Transverse colon (tissue), 4 donors: Measurements from ENCODE around the gene THNSL1.

Experiments used
- EP300 ChIP-seq: sonication (generic); formaldehyde crosslinking; IDR thresholded peaks from one replicate; pipeline ENCODE4 v1.6.1; 2017; ENCODE audit warnings: antibody characterized with exemption, low read depth
- POLR2A ChIP-seq: fragments of 450-650 bp; IDR thresholded peaks from one replicate; pipeline ENCODE4 v1.6.1; 2016; ENCODE audit warnings: antibody characterized with exemption, mild to moderate bottlenecking, moderate library complexity
- POLR2AphosphoS5 ChIP-seq, 3 donors: sonication (generic); formaldehyde crosslinking; IDR thresholded peaks; one replicate each; pipeline ENCODE4 v1.6.1; 2016; ENCODE audit warnings: antibody characterized with exemption in 3 of 3
- TF ChIP-seq, protein P1 (sequence below), 5 experiments: fragments of 200-600 bp in 3 of 5; fragments of 450-650 bp in 2 of 5; sonication (generic) in 3 of 5; IDR thresholded peaks; 1 replicate in 2 of 5; 2 replicates in 3 of 5; pipeline ENCODE4 v1.5.1; 2016 to 2017; ENCODE audit warnings: antibody characterized with exemption in 5 of 5, inconsistent platforms in 3 of 5, mild to moderate bottlenecking in 2 of 5, moderate library complexity in 1 of 5

GRCh38 chr10:24993237-24993958 lies 23.0 kb upstream of the THNSL1 start:
- TF ChIP-seq POLR2A (no peak), EP300 (no peak), POLR2AphosphoS5 (IDR thresholded peaks at IDR 0.05) (no peak)
- TF ChIP-seq, protein P1, sequence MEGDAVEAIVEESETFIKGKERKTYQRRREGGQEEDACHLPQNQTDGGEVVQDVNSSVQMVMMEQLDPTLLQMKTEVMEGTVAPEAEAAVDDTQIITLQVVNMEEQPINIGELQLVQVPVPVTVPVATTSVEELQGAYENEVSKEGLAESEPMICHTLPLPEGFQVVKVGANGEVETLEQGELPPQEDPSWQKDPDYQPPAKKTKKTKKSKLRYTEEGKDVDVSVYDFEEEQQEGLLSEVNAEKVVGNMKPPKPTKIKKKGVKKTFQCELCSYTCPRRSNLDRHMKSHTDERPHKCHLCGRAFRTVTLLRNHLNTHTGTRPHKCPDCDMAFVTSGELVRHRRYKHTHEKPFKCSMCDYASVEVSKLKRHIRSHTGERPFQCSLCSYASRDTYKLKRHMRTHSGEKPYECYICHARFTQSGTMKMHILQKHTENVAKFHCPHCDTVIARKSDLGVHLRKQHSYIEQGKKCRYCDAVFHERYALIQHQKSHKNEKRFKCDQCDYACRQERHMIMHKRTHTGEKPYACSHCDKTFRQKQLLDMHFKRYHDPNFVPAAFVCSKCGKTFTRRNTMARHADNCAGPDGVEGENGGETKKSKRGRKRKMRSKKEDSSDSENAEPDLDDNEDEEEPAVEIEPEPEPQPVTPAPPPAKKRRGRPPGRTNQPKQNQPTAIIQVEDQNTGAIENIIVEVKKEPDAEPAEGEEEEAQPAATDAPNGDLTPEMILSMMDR (IDR thresholded peaks at IDR 0.05), result no peak
